Measurements from ENCODE around the gene COL18A1. TPM values are rescaled to one million over a fixed set of nuclear protein-coding genes. Genes with fewer than 3 reads are reported as not detected.

Gene COL18A1
- total RNA-seq, 1 experiment from 2014 or later: 676 TPM

DNA sequence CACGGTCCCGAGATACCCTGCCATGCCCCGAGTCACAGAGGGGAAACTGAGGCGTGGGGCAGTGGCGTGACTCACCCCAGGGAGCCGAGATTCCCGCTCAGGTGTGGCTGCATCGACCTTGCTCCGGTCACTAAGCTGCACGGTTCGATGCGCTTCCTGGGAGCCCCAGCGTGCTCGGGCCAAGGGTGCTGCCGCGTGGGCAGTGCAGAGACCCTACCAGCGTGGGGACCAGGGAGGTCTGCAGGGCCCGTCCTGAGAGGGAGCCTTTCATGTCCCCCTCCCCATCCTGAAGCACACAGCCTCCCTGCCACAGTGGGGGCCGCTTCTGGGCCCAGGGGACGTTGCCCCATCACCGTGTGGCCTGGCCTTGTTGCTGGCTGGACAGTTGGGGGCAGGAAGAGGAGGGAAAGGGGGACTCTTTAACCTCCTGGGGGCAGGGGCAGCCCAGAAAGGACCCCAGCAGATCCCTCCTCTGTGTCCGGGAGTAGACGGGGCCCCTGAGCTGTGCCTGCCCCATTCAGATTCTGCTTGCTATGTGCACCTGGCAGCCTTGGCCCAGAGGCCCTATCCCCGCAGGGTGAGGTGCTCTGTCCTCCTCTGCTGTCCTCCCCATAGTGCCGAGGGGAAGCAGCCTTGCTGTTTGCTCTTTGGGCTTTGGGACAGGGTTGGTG is 52.3 kb downstream of the COL18A1 start:
- no peaks in the 10 kb centered on the region for H3K27me3 ChIP-seq (ENCODE audit: control insufficient read depth, insufficient read depth, low read length)
- DNase-seq (ENCODE audit: low read depth, low spot score) (no peak), ATAC-seq (no peak)
- intact Hi-C loops (cut with micrococcal nuclease; ENCODE audit: unreplicated experiment): no loop called here
- H3K4me1 ChIP-seq (ENCODE audit: control insufficient read depth, insufficient read depth, low read length): peaks cover 80% of the 10 kb centered on the region
- H3K4me3 ChIP-seq (ENCODE audit: low read depth in 2 of 2, low read length in 2 of 2): peak overlapping the region in 1 of 2 experiments; percentile 24; a peak in 2 of 4 replicates
- H3K9me3 ChIP-seq (ENCODE audit: control insufficient read depth, insufficient read depth, low read depth, low read length): no peaks in the 10 kb centered on the region
- CTCF ChIA-PET: no interaction called here
- no peaks in the 10 kb centered on the region for H3K36me3 ChIP-seq (ENCODE audit: control insufficient read depth, insufficient read depth, low read length)
- TF ChIP-seq SIN3A (IDR thresholded peaks at IDR 0.05; ENCODE audit: borderline replicate concordance, insufficient read depth, low read depth, low read length): no peak
- TF ChIP-seq, protein P1, sequence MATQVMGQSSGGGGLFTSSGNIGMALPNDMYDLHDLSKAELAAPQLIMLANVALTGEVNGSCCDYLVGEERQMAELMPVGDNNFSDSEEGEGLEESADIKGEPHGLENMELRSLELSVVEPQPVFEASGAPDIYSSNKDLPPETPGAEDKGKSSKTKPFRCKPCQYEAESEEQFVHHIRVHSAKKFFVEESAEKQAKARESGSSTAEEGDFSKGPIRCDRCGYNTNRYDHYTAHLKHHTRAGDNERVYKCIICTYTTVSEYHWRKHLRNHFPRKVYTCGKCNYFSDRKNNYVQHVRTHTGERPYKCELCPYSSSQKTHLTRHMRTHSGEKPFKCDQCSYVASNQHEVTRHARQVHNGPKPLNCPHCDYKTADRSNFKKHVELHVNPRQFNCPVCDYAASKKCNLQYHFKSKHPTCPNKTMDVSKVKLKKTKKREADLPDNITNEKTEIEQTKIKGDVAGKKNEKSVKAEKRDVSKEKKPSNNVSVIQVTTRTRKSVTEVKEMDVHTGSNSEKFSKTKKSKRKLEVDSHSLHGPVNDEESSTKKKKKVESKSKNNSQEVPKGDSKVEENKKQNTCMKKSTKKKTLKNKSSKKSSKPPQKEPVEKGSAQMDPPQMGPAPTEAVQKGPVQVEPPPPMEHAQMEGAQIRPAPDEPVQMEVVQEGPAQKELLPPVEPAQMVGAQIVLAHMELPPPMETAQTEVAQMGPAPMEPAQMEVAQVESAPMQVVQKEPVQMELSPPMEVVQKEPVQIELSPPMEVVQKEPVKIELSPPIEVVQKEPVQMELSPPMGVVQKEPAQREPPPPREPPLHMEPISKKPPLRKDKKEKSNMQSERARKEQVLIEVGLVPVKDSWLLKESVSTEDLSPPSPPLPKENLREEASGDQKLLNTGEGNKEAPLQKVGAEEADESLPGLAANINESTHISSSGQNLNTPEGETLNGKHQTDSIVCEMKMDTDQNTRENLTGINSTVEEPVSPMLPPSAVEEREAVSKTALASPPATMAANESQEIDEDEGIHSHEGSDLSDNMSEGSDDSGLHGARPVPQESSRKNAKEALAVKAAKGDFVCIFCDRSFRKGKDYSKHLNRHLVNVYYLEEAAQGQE (IDR thresholded peaks at IDR 0.05; ENCODE audit: insufficient read depth in 1 of 2, low read depth in 2 of 2, low read length in 1 of 2): no peak
- no peak for TF ChIP-seq TCF7L2 (IDR thresholded peaks at IDR 0.05; ENCODE audit: low read depth, low read length)
- TF ChIP-seq, protein P2, sequence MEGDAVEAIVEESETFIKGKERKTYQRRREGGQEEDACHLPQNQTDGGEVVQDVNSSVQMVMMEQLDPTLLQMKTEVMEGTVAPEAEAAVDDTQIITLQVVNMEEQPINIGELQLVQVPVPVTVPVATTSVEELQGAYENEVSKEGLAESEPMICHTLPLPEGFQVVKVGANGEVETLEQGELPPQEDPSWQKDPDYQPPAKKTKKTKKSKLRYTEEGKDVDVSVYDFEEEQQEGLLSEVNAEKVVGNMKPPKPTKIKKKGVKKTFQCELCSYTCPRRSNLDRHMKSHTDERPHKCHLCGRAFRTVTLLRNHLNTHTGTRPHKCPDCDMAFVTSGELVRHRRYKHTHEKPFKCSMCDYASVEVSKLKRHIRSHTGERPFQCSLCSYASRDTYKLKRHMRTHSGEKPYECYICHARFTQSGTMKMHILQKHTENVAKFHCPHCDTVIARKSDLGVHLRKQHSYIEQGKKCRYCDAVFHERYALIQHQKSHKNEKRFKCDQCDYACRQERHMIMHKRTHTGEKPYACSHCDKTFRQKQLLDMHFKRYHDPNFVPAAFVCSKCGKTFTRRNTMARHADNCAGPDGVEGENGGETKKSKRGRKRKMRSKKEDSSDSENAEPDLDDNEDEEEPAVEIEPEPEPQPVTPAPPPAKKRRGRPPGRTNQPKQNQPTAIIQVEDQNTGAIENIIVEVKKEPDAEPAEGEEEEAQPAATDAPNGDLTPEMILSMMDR (IDR thresholded peaks at IDR 0.05): no peak
- TF ChIP-seq POLR2AphosphoS5 (IDR thresholded peaks at IDR 0.05; ENCODE audit: low read depth, low read length): no peak
- BruUV-seq (replicated peaks): no TSS peak
- H3K27ac ChIP-seq (ENCODE audit: low read length): peak overlapping the region; percentile 61; the same call in 1 of the 2 replicates
- POLR2A ChIA-PET: no interaction called here
- in situ Hi-C loops (cut with HindIII; ENCODE audit: low pct_unique_long_range_greater_than_20kb, low sequenced_read_pairs): no loop called here

DNA sequence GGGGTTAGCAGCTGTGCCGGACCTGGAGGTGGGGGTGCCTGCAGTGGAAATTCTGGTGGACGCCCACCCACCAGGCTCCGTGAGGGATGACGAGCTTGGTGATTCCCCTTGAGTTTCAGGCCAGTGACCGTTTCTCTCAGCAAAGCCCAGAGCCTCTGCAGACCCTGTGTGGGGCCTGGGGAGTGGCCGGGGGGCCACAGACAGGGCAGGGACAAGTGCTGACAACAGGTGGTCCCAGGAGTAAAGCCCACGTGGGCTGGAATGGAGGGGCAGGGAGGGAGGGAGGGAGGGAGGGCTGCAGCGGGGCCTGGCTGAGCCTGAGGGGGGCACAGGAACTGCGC is 52.8 kb downstream of the COL18A1 start:
- POLR2A ChIA-PET: no interaction called here
- Histone ChIP-seq H3K27me3 (ENCODE audit: control insufficient read depth, insufficient read depth, low read length) (no peaks in the 10 kb centered on the region), H3K4me3 (ENCODE audit: low read depth in 2 of 2, low read length in 2 of 2) (peak overlapping the region in 1 of 2 experiments; percentile 24; a peak in 2 of 4 replicates), H3K36me3 (ENCODE audit: control insufficient read depth, insufficient read depth, low read length) (no peaks in the 10 kb centered on the region), H3K4me1 (ENCODE audit: control insufficient read depth, insufficient read depth, low read length) (peaks cover 85% of the 10 kb centered on the region), H3K27ac (ENCODE audit: low read length) (peak overlapping the region; percentile 61; the same call in 1 of the 2 replicates), H3K9me3 (ENCODE audit: control insufficient read depth, insufficient read depth, low read depth, low read length) (no peaks in the 10 kb centered on the region)
- no TSS peak for BruUV-seq (replicated peaks)
- intact Hi-C loops (cut with micrococcal nuclease; ENCODE audit: unreplicated experiment) (no loop called here), in situ Hi-C loops (cut with HindIII; ENCODE audit: low pct_unique_long_range_greater_than_20kb, low sequenced_read_pairs) (no loop called here)
- TF ChIP-seq POLR2AphosphoS5 (IDR thresholded peaks at IDR 0.05; ENCODE audit: low read depth, low read length) (no peak), TCF7L2 (IDR thresholded peaks at IDR 0.05; ENCODE audit: low read depth, low read length) (no peak), SIN3A (IDR thresholded peaks at IDR 0.05; ENCODE audit: borderline replicate concordance, insufficient read depth, low read depth, low read length) (no peak)
- TF ChIP-seq, protein P1 (IDR thresholded peaks at IDR 0.05; ENCODE audit: insufficient read depth in 1 of 2, low read depth in 2 of 2, low read length in 1 of 2): no peak
- TF ChIP-seq, protein P2 (IDR thresholded peaks at IDR 0.05): no peak
- ATAC-seq (no peak), DNase-seq (ENCODE audit: low read depth, low spot score) (no peak)
- CTCF ChIA-PET: no interaction called here

All from Panc1 (cell line).